HG02943 (cell line): ENCODE measurements around the gene WIPF2.
A peak's percentile ranks its signal among the peaks of the same experiment; 100 is the strongest.

Experiments
- ATAC-seq: cut with Tn5 transposase; IDR thresholded peaks from one replicate; pipeline ENCODE4 v1.9.1; 2021; ENCODE audit warnings: mild to moderate bottlenecking, low read depth, moderate library complexity; ENCODE audit not compliant: unreplicated experiment

WIPF2 gene

GRCh38 chr17:40244255-40244654 lies 25.2 kb downstream of the WIPF2 start:
- ATAC-seq, result no peak

DNA sequence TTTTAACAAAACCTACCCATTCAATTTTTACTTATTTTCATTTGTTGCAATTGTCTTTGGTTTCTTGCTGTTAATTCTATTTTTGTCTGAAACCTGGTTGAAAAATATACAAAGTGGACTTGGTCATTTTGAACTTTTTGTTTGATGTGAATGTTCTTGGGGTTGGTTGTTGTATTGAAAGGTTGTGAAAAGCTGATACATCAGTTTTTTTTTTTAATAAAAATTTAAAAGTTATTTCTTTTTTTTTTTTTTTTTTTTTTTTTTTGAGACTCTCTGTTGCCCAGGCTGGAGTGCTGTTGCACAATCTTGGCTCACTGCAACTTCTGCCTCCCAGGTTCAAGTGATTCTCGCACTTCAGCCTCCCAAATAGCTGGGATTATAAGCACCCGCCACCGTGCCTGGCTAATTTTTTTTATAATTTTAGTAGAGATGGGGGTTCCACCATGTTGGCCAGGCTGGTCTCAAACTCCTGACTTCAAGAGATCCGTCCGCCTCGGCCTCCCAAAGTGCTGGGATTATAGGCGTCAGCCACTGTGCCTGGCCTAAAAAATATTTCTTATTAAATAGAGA lies 28.9 kb downstream of the WIPF2 start:
- no peak for ATAC-seq

DNA sequence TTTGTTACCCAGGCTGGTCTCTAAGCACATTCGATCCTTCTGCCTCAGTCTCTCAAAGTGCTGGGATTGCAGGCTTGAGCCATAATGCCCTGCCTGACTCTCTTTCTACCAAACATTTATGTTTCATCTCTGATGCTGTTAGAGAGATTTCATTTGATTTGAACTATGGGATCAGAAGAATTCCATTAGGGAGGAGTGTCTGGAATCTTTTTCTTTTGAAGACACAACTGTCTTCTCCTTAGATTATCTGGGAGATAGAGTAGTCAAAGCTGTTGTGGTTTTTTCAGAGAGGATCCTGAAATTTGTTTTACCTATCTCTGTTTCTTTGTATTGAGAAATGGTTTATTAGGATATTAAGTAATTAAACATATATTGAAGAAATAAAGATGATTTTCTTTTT lies 29.4 kb downstream of the WIPF2 start:
- ATAC-seq, result no peak

DNA sequence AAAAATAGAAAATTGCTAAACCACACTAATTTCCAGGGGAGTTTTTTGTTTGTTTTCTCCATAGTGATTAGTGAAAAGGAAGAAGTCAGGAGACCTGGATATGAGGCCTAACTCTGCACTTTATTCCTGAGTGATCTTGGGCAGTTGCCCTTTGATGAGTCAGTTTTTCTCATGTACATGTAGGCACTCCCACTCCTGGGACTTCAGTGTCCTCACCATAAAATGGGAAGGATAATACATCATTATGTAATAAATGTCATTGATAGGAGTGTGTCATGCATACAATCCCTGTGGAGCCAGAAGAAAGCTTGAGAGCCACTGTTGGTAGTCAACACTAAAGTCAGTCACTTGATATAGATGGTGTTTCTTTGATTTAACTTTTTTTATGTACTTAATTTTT lies 32.5 kb downstream of the WIPF2 start:
- ATAC-seq, result no peak

- ATAC-seq, result no peak
These were observed 34.5 kb downstream of the WIPF2 start for GRCh38 chr17:40253565-40253964.

DNA sequence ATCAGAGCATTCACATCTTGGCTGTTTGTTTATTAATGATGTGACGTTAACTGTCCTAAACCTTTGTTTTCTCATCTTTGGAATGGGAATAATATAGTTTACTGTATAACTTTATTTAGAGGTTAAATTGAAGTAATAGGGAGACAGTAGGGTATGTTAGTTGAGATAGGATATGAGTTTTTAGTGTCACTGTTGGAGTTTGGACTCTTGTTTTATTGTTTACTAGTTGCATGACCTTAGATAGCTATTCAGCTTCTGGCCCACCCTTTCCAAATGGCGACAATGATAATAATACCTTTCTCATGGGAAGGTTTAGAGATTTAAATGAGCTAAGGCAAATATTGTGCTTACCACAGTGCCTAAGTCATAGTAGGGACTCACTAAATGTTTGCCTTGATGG lies 40.4 kb downstream of the WIPF2 start:
- no peak for ATAC-seq

- no peak for ATAC-seq
These were observed 41.4 kb downstream of the WIPF2 start for GRCh38 chr17:40260528-40260927.

- ATAC-seq, result no peak
These were observed 45.5 kb downstream of the WIPF2 start for GRCh38 chr17:40264458-40265185.

DNA sequence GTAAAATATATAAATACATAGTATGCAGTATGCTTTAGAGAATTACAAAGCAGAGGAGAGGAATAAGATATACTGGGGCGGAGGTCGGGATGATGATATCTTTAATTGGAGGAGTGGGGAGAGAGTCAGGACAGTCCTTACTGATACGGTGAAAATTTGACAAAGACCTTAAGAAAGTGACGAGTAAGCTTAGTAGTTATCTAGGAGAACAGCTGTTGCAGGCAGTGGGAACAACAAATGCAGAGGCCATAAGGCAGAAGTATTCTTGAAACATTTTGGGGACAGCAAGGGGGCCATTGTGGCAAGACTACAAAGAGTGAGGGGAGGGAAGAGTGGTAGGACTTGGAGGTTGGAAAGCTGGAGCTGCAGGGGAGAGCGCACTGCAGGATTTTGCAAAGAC lies 46.2 kb downstream of the WIPF2 start:
- no peak for ATAC-seq

- ATAC-seq, result no peak
These were observed 47.8 kb downstream of the WIPF2 start for GRCh38 chr17:40266882-40267281.

GRCh38 chr17:40268141-40268712 lies 49.1 kb downstream of the WIPF2 start:
- no peak for ATAC-seq

- ATAC-seq, result no peak
These were observed 59.3 kb downstream of the WIPF2 start for GRCh38 chr17:40278414-40278813.

DNA sequence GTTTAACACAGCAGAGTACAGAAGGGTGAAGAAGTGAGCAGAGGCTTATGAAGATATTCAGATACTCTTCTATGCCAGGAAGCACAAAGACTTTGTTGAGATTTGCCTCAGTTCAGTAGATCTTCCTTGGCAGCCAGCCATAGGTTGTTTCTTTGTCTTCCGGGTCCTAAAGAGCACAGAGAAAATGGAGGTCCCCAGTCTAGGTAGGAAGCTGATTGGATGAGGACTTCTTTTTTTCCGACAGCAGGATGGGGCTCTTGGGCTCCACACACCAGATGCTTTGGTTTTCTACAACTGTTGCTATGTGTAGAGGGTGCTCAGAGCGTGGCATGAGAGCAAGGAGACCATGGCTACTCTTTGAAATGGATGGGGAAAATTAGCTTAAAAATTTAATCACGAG lies 60.3 kb downstream of the WIPF2 start:
- no peak for ATAC-seq

- ATAC-seq, result no peak
These were observed 62.6 kb downstream of the WIPF2 start for GRCh38 chr17:40281663-40282062.

DNA sequence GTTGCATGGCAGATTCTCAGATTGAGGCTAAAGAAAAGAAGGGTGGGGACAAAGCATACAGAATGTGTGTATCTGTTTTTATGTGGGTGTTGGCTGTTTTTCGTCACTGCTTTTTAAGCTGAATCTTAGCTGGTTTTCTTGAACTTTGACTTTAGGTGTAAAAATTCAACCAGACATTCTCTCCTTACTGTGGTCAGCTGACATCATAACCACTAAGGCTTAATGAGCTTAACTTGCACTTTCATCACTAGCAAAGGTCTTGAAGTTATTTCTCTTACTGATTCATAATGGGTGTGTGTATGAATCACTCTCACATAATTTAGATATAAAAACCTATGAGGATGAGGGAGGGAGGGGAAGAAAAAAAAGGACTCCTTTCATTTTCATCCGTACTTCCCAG lies 64.6 kb downstream of the WIPF2 start:
- no peak for ATAC-seq

DNA sequence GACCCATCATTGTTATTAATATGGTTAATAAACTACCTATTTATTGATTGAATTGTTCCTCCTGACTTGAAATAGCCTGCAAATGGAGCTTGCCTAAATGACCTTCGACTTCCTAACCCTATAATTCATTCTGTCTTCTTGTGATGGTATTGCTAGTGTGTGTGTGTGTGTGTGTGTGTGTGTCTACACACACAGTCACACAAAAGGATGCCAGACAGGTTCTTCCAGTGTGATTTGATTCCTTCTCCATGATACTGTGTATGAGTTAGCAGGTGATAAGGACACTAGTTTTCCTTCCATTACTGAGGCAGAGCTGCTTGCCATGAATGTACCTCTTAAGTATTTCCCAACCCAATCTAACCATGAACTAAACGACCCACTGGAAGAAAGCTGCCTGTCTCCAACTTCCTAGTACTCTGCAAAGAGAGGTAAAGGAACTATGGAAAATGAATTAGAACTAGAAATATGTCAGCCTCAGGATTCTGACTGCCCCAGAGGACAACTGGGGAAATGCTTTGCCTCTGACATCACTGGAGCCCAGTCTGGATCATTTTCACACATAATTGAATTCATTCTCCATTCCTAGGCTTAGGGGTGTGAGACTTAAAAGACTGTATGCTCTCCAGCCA lies 65.1 kb downstream of the WIPF2 start:
- ATAC-seq, result no peak

GRCh38 chr17:40286473-40286872 lies 67.4 kb downstream of the WIPF2 start:
- no peak for ATAC-seq

- no peak for ATAC-seq
These were observed 68.0 kb downstream of the WIPF2 start for GRCh38 chr17:40287159-40287493.

DNA sequence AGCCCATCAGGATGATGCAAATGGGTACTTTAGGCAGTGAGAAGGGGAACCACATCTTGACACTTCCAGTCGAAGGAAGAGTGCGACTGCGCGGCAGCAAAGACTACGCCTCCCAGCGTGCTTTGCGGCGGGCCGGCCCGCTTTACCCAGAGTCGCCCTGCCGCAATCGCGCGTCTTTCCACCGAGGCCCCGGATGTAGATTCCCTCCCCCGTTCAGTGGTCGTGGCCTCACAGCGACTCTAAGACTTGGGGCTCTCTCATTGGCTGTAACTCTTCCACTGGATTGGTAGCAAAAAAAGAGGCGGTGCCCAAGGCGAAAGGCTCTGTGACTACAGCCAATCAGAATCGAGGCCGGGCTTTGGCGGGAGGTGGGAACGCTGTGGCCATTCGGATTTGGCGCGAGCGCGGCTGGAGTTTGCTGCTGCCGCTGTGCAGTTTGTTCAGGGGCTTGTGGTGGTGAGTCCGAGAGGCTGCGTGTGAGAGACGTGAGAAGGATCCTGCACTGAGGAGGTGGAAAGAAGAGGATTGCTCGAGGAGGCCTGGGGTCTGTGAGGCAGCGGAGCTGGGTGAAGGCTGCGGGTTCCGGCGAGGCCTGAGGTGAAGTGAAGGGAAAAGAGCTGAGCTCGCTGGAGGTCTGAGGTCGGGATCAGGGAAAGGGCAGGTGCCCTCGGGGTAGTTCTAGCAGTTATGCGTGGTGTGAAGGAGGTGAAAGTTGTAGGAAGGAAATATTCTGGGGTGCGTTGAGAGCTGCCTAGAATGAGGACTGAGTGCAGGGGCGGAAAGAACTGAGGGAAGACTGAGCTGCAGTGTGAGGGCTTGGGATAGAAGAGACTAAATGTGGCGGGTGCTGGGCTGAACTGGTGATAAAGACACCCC lies 68.6 kb downstream of the WIPF2 start, which contains the start of gene CDC6:
TSS of gene CDC6 (plus strand) at position 386 of the 876 bp plus-strand sequence. CDS start 1,542 bp downstream, outside the sequence.
- ATAC-seq, result peak; percentile 96

DNA sequence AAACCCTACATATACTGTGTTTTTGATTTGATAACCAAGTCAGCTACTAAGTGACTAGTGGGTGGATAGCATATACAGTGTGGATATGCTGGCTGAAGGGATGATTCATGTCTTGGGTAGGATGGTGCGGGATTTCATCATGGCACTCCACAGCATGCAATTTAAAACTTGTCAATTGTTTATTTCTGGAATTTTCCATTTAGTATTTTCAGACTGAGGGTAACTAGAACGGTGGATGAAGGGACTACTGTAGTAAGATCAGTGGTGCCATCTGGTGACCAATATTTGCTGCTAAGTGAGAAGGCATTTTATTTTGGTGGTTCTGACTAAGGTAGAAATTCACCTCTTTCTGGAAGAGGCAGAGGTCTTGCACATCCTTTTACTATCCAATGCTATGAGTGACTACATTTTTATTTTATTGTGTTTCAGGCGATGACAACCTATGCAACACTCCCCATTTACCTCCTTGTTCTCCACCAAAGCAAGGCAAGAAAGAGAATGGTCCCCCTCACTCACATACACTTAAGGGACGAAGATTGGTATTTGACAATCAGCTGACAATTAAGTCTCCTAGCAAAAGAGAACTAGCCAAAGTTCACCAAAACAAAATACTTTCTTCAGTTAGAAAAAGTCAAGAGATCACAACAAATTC lies 71.7 kb downstream of the WIPF2 start:
- no peak for ATAC-seq
